ENCODE data around the gene ASIC2.

The ASIC2 gene

GRCh38 chr17:33202796-33203495 is 90.1 kb downstream of the ASIC2 start:
- no peak for DNase-seq

GRCh38 chr17:33202021-33202420 is 91.1 kb downstream of the ASIC2 start:
- no peak for DNase-seq

GRCh38 chr17:33201283-33201682 is 91.8 kb downstream of the ASIC2 start:
- no peak for DNase-seq

GRCh38 chr17:33200587-33200986 is 92.5 kb downstream of the ASIC2 start:
- DNase-seq = no peak

- no peak for DNase-seq
Measured at GRCh38 chr17:33199571-33200510, 93.3 kb downstream of the ASIC2 start.

- no peak for DNase-seq
Measured at GRCh38 chr17:33198954-33199353, 94.1 kb downstream of the ASIC2 start.

GRCh38 chr17:33197342-33197741 is 95.8 kb downstream of the ASIC2 start:
- no peak for DNase-seq

- DNase-seq = no peak
Measured at GRCh38 chr17:33196883-33197282, 96.2 kb downstream of the ASIC2 start.

GRCh38 chr17:33192951-33193911 is 99.9 kb downstream of the ASIC2 start:
- DNase-seq = no peak

- DNase-seq = no peak
Measured at GRCh38 chr17:33183487-33184026, 109.5 kb downstream of the ASIC2 start.

- DNase-seq = no peak
Measured at GRCh38 chr17:33179151-33179550, 113.9 kb downstream of the ASIC2 start.

- DNase-seq = no peak
Measured at GRCh38 chr17:33178681-33179080, 114.4 kb downstream of the ASIC2 start.

- DNase-seq = no peak
Measured at GRCh38 chr17:33175562-33175961, 117.5 kb downstream of the ASIC2 start.

- no peak for DNase-seq
Measured at GRCh38 chr17:33171931-33172330, 121.2 kb downstream of the ASIC2 start.

GRCh38 chr17:33169580-33170285 is 123.4 kb downstream of the ASIC2 start:
- no peak for DNase-seq

- DNase-seq = no peak
Measured at GRCh38 chr17:33167736-33168135, 125.4 kb downstream of the ASIC2 start.

- DNase-seq = no peak
Measured at GRCh38 chr17:33166472-33166871, 126.6 kb downstream of the ASIC2 start.

GRCh38 chr17:33164169-33164881 is 128.8 kb downstream of the ASIC2 start:
- DNase-seq = no peak

- DNase-seq = no peak
Measured at GRCh38 chr17:33163533-33164168, 129.4 kb downstream of the ASIC2 start.

- no peak for DNase-seq
Measured at GRCh38 chr17:33154869-33155455, 138.1 kb downstream of the ASIC2 start.
